Measurements from ENCODE around the gene ZMYND19. TPM values are rescaled to one million over a fixed set of nuclear protein-coding genes. Genes with fewer than 3 reads are reported as not detected.
"Not testable (repeated sequence)": the region's sequence is repeated elsewhere in the genome, so short reads cannot be mapped to it uniquely, and the experiment has no call there.

Gene ZMYND19
- 18.5 and 23.6 TPM in 2 replicates for total RNA-seq (2012; rRNA removed)

DNA sequence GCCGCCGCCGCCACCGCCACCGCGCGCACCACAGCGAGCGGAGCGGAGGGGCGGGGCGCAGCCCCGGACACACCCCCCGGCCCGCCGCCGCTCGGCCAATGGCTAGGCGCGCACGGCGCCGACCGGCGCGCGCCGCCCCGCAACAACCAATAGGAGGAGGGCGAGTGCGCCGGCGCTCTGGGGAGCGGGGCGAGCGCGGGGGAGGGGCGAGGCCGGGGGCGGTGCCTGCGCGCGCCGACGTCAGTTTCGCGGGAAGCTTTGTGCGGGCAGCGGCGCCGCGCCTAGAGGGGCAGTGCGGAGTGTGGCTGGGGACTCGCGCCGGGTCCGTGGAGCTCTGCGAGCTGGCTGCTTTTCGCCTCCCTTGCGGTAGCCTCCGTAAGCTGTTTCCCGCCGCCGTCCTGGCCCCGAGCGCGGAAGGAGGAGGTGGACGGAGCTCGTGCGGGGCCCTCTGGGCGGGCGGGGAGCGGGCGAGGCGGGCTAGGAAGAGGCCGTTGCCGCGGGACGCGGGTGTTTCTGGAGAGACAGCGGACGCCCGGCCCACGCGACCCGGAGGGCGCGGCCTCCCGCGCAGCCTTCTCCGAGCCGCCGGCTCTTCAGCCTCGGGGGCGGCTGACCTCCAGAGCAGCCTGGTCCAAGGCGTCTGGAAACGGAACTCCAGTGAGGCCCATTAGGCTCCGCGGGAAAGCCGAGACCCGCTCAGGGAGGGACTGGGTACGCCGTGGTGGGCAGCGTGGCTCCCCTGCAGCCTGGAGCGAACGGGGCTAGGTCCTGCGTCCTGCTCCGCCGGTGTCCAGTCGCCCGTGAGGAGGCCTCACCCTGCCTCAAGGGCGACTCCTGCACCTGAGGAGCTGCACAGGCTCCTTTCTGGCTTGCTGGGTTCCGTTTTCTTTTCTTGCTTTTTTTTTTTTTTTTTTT lies at the start of gene ZMYND19:
Gene ZMYND19, minus strand, starts transcription at position 44 of the 915 bp plus-strand sequence. CDS start 249 bp downstream, outside the sequence.
- H3K27me3 ChIP-seq (ENCODE audit: control insufficient read depth, insufficient read depth, low read length) = no peaks in the 10 kb centered on the region
- no peaks in the 10 kb centered on the region for H3K9me3 ChIP-seq (replicated peaks; ENCODE audit: low read length)
- peaks cover 30% of the 10 kb centered on the region for H3K36me3 ChIP-seq (ENCODE audit: insufficient read depth, low read length)
- H3K9ac ChIP-seq (ENCODE audit: low read depth, low read length) = peak within 1 kb of the TSS; percentile 85
- peak within 1 kb of the TSS; percentile 99 for H3K4me3 ChIP-seq (ENCODE audit: low read length)
- peaks cover 9% of the 10 kb centered on the region for H3K4me1 ChIP-seq (ENCODE audit: control insufficient read depth, insufficient read depth, low read length)
- peak within 1 kb of the TSS; percentile 87 for H3K4me2 ChIP-seq (ENCODE audit: low read length)

DNA sequence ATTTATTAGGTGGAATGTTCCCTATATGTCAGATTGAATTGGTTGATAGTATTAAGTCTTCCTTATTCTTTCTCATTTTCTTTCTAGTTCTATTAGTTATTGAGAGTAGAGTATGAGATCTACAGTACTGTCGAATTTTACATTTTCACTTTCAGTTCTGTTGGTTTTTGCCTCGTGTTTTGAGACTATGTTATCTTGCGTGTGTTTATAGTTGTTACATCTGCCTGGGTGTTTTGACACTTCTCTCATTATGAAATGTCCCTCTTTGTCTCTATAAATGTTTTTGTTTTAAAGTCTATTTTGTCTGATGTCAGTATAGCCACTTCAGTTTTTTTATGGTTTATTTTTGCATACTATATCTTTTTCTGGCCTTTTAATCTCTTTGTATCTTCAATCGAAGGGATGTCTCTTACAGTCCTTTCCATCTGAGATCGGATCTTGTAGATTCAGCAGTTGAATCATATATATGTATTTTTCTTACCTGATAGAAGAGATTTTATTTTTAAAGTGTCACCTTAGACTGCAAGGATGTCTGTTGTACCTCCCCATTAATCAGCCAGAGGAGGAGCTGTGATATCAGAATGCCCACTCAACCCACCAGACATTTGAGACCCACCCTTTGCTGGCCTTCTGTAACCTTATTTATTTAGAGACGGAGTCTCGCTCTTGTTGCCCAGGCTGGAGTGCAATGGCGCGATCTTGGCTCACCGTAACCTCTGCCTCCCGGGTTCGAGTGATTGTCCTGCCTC lies 49.2 kb upstream of the ZMYND19 start:
- no peaks in the 10 kb centered on the region for H3K9me3 ChIP-seq (replicated peaks; ENCODE audit: low read length)
- H3K9ac ChIP-seq (ENCODE audit: low read depth, low read length) = no peak overlapping the region
- no peak overlapping the region for H3K4me3 ChIP-seq (ENCODE audit: low read length)
- H3K4me2 ChIP-seq (ENCODE audit: low read length) = no peak overlapping the region
- H3K27me3 ChIP-seq (ENCODE audit: control insufficient read depth, insufficient read depth, low read length) = no peaks in the 10 kb centered on the region
- H3K36me3 ChIP-seq (ENCODE audit: insufficient read depth, low read length) = peaks cover 10% of the 10 kb centered on the region
- no peaks in the 10 kb centered on the region for H3K4me1 ChIP-seq (ENCODE audit: control insufficient read depth, insufficient read depth, low read length)

DNA sequence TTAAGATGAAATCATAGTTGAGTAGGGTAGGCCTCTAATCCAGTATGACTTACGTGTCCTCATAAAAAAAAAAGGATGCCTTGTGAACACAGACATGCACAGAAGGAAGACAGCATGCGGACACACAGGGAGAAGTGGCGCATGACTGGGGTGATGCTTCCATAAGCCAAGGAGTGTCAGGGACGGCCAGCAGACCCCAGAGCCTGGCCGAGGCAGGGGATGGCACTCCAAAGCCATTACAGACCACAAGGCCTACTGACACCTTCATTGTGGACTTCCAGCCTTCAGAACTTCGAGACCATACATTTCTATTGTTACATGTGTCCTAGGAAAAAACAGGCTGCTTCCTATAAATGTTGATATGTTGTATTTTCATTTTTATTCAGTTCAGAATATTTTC lies 48.4 kb upstream of the ZMYND19 start:
- Histone ChIP-seq H3K36me3 (ENCODE audit: insufficient read depth, low read length) (peaks cover 10% of the 10 kb centered on the region), H3K4me3 (ENCODE audit: low read length) (no peak overlapping the region), H3K9ac (ENCODE audit: low read depth, low read length) (no peak overlapping the region)

DNA sequence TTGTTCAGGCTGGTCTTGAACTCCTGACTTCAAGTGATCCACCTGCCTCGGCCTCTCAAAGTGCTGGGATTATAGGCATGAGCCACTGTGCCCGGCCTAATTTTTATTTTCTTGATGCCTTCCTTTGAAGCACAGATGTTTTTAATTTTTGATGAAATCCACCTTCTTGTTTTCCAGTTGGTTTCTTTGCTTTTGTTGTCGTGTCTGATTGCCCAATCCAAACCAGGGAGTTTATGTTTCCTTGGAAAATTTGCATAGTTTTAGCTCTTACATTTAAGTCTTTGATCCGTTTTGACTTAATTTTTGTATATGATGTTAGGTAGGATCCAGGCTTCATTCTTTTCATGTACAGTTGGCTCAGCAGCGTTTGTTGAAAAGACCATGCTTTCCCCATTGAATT lies 43.7 kb upstream of the ZMYND19 start:
- no peaks in the 10 kb centered on the region for H3K27me3 ChIP-seq (ENCODE audit: control insufficient read depth, insufficient read depth, low read length)
- peaks cover 23% of the 10 kb centered on the region for H3K4me1 ChIP-seq (ENCODE audit: control insufficient read depth, insufficient read depth, low read length)
- H3K36me3 ChIP-seq (ENCODE audit: insufficient read depth, low read length) = no peaks in the 10 kb centered on the region
- no peak overlapping the region for H3K4me2 ChIP-seq (ENCODE audit: low read length)
- H3K9me3 ChIP-seq (replicated peaks; ENCODE audit: low read length) = no peaks in the 10 kb centered on the region
- H3K4me3 ChIP-seq (ENCODE audit: low read length) = no peak overlapping the region
- no peak overlapping the region for H3K9ac ChIP-seq (ENCODE audit: low read depth, low read length)

More for the DNA sequence above, 48.4 kb upstream of the ZMYND19 start:
- no peak overlapping the region for H3K4me2 ChIP-seq (ENCODE audit: low read length)
- H3K27me3 ChIP-seq (ENCODE audit: control insufficient read depth, insufficient read depth, low read length) = no peaks in the 10 kb centered on the region
- H3K4me1 ChIP-seq (ENCODE audit: control insufficient read depth, insufficient read depth, low read length) = no peaks in the 10 kb centered on the region
- no peaks in the 10 kb centered on the region for H3K9me3 ChIP-seq (replicated peaks; ENCODE audit: low read length)

DNA sequence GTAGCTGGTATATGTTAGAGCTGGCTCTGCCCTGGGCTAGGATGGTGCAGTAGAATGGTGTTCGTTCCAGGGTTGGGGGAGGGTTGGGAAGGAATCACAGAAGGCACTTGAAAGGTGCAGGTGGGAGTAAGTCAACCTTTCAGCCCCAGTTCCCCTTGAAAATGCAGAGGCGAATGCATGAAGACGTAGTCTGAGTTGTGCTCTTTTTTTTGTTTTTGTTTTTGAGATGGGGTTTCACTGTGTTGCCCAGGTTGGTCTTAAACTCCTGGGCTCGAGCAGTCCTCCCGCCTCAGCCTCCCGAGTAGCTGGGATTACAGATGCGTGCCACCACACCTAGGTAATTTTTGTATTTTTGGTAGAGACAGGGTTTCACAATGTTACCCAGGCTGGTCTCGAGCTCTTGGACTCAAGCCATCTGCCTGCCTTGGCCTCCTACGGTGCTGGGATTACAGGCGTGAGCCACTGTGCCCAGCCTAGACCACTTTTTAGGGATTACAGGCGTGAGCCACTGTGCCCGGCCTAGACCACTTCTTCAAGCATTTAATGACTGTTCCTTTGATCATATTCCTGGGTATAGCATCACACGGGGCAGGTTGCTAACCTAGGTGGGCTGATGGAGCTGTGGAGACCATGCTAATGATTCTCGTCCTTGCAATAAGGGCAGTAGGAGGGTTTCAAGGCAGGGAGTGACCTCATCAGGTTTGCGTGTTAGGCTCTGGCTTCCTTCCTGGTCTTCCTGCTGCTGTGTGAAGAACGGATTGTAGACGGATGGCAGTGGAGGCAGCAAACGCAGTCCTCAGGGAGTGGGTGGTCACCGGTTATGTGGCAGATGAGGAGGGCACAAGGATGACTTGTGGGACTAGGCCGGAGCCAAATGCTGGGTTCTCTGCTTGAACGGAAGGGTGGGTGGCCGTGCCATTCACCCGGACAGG lies 42.2 kb upstream of the ZMYND19 start:
- H3K9ac ChIP-seq (ENCODE audit: low read depth, low read length) = no peak overlapping the region
- H3K4me2 ChIP-seq (ENCODE audit: low read length) = peak overlapping the region; percentile 39
- no peaks in the 10 kb centered on the region for H3K9me3 ChIP-seq (replicated peaks; ENCODE audit: low read length)
- no peak overlapping the region for H3K4me3 ChIP-seq (ENCODE audit: low read length)
- peaks cover 35% of the 10 kb centered on the region for H3K4me1 ChIP-seq (ENCODE audit: control insufficient read depth, insufficient read depth, low read length)
- no peaks in the 10 kb centered on the region for H3K27me3 ChIP-seq (ENCODE audit: control insufficient read depth, insufficient read depth, low read length)
- no peaks in the 10 kb centered on the region for H3K36me3 ChIP-seq (ENCODE audit: insufficient read depth, low read length)

DNA sequence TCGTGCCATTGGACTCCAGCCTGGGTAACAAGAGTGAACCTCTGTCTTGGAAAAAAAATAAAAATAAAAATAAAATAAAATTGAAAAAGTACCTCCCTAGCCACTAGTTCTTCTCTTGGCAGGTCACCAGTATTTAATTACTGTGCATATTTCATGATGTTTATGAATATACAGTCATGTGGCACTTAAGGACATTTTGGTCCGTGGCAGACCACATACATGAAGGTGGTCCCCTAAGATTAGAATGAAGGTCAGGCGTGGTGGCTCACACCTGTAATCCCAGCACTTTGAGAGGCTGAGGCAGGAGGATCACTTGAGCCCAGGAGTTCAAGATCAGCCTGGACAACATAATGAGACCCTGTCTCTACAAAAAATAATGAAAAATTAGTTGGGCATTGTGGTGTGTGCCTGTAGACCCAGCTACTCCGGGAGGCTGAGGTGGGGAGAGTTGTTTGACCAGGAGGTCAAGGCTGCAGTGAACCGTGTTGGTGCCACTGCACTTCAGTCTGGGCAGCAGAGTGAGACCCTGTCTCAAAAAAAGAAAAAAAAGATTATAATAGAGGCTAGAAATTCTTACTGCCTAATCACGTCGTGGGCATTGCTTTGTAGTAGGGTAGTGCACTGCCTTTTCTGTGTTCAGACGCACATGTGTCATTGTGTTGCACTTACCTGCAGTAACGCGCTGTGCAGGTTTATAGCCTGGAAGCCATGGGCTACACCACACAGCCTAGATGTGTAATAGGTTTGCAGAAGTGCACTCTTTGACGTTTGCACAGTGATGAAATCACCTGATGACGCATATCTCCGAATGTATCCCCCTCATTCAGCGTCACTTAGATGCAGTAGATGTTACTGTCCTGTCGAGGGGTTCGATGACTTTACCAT lies 41.3 kb upstream of the ZMYND19 start:
- no peaks in the 10 kb centered on the region for H3K36me3 ChIP-seq (ENCODE audit: insufficient read depth, low read length)
- no peaks in the 10 kb centered on the region for H3K27me3 ChIP-seq (ENCODE audit: control insufficient read depth, insufficient read depth, low read length)
- H3K4me3 ChIP-seq (ENCODE audit: low read length) = no peak overlapping the region
- H3K4me2 ChIP-seq (ENCODE audit: low read length) = no peak overlapping the region
- H3K4me1 ChIP-seq (ENCODE audit: control insufficient read depth, insufficient read depth, low read length) = peaks cover 35% of the 10 kb centered on the region
- no peak overlapping the region for H3K9ac ChIP-seq (ENCODE audit: low read depth, low read length)
- H3K9me3 ChIP-seq (replicated peaks; ENCODE audit: low read length) = no peaks in the 10 kb centered on the region

DNA sequence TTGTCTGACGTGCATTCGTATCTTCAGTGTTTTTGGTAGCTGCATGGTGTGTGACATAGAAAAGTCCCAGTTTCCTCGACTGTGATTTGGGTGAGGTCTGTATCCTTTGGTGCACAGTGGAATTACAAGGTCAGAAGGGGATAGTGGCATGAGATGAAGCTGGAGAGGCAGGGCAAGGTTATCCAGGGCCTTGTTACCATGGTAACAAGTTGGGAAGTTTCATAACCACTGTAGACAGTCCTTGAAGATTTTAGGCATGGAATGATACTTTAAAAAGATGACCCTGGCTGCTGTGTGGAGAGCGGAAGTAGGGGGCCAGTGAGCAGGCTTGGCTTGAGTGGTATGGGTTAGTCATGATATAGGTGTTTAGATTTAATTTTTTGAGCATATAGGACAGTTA lies 40.4 kb upstream of the ZMYND19 start:
- Histone ChIP-seq H3K36me3 (ENCODE audit: insufficient read depth, low read length) (no peaks in the 10 kb centered on the region), H3K9me3 (replicated peaks; ENCODE audit: low read length) (no peaks in the 10 kb centered on the region), H3K4me3 (ENCODE audit: low read length) (no peak overlapping the region), H3K27me3 (ENCODE audit: control insufficient read depth, insufficient read depth, low read length) (no peaks in the 10 kb centered on the region), H3K9ac (ENCODE audit: low read depth, low read length) (no peak overlapping the region), H3K4me1 (ENCODE audit: control insufficient read depth, insufficient read depth, low read length) (peaks cover 35% of the 10 kb centered on the region), H3K4me2 (ENCODE audit: low read length) (no peak overlapping the region)

DNA sequence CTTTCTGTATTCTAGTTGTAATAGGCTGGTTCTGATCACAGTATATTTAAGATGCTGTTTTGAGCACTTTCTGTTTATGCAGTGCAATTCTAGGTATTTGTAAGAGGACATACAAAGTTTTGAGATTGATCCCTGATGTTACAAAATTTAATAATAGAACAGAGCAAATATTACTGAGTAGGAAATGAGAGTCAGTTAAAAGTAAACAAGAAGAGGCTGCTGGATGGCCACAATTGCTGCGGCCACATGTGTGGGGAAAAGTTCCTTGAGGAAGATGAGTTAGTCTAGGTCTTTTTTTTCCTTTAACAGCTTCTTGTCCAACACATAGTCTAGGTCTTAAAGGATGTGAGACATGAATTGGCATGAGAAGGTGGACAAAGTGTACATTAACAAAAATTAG lies 39.8 kb upstream of the ZMYND19 start:
- peaks cover 35% of the 10 kb centered on the region for H3K4me1 ChIP-seq (ENCODE audit: control insufficient read depth, insufficient read depth, low read length)
- H3K4me3 ChIP-seq (ENCODE audit: low read length) = no peak overlapping the region
- H3K27me3 ChIP-seq (ENCODE audit: control insufficient read depth, insufficient read depth, low read length) = no peaks in the 10 kb centered on the region
- no peaks in the 10 kb centered on the region for H3K36me3 ChIP-seq (ENCODE audit: insufficient read depth, low read length)
- no peak overlapping the region for H3K9ac ChIP-seq (ENCODE audit: low read depth, low read length)
- H3K4me2 ChIP-seq (ENCODE audit: low read length) = no peak overlapping the region
- no peaks in the 10 kb centered on the region for H3K9me3 ChIP-seq (replicated peaks; ENCODE audit: low read length)

DNA sequence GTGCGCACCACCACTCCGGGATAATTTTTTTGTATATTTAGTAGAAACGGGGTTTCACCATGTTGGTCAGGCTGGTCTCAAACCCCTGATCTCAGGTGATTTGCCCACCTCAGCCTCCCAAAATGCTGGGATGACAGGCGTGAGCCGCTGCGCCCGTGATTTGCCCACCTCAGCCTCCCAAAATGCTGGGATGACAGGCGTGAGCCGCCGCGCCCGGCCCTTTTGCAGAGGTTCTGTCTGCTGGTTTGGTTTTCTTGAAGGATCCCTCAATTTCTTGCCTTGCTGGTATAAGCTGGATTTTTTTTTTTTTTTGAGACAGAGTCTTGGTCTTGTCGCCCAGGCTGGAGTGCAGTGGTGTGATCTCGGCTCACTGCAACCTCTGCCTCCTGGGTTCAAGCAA lies 37.1 kb upstream of the ZMYND19 start:
- not testable (repeated sequence) for H3K9me3 ChIP-seq (replicated peaks; ENCODE audit: low read length); H3K4me3 ChIP-seq (ENCODE audit: low read length); H3K36me3 ChIP-seq (ENCODE audit: insufficient read depth, low read length); H3K9ac ChIP-seq (ENCODE audit: low read depth, low read length); H3K4me2 ChIP-seq (ENCODE audit: low read length); H3K27me3 ChIP-seq (ENCODE audit: control insufficient read depth, insufficient read depth, low read length)
- peaks cover 27% of the 10 kb centered on the region for H3K4me1 ChIP-seq (ENCODE audit: control insufficient read depth, insufficient read depth, low read length)

DNA sequence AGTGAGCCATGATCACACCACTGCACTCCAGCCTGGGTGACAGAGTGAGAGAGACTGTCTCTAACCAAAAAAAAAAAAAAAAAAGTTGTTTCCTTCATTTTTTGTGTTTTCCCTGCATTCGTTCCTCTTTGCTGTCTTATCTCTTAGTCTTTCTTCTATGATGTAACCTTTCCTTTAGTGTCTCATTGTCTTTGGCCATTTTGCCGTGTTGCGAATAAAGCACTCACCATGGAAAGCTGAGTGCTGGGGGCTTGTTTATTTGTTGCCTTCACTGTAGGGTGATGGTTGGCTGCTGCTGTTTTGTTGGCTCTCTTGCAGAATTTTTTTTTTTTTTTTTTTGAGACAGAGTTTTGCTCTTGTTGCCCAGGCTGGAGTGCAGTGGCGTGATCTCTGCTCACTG lies 36.2 kb upstream of the ZMYND19 start:
- Histone ChIP-seq H3K27me3 (ENCODE audit: control insufficient read depth, insufficient read depth, low read length) (no peaks in the 10 kb centered on the region), H3K36me3 (ENCODE audit: insufficient read depth, low read length) (peaks cover 3% of the 10 kb centered on the region), H3K9me3 (replicated peaks; ENCODE audit: low read length) (no peaks in the 10 kb centered on the region), H3K4me3 (ENCODE audit: low read length) (no peak overlapping the region), H3K4me2 (ENCODE audit: low read length) (no peak overlapping the region), H3K9ac (ENCODE audit: low read depth, low read length) (no peak overlapping the region), H3K4me1 (ENCODE audit: control insufficient read depth, insufficient read depth, low read length) (peaks cover 22% of the 10 kb centered on the region)
